Parathyroid adenoma (tissue), 2 donors: ENCODE measurements around the gene CCDC85C.

Source experiments
- H2AFZ ChIP-seq: fragments of 300-600 bp; sonication (generic); one replicate; pipeline ENCODE4 v1.7.0; 2017; ENCODE audit warnings: antibody characterized with exemption, mild to moderate bottlenecking
- H3K27ac ChIP-seq: fragments of 300-600 bp; sonication (generic); one replicate; pipeline ENCODE4 v1.7.0; 2017
- H3K27me3 ChIP-seq: fragments of 300-600 bp; sonication (generic); one replicate; pipeline ENCODE4 v1.7.0; 2017; ENCODE audit warnings: low read length; ENCODE audit not compliant: control insufficient read depth, insufficient read depth
- H3K36me3 ChIP-seq: fragments of 300-600 bp; sonication (generic); one replicate; pipeline ENCODE4 v1.7.0; 2017; ENCODE audit warnings: low read length; ENCODE audit not compliant: control insufficient read depth, insufficient read depth
- H3K4me1 ChIP-seq: fragments of 300-600 bp; sonication (generic); one replicate; pipeline ENCODE4 v1.7.0; 2017; ENCODE audit warnings: control low read depth
- H3K4me2 ChIP-seq: fragments of 300-600 bp; sonication (generic); one replicate; pipeline ENCODE4 v1.7.0; 2017; ENCODE audit warnings: low read length
- H3K4me3 ChIP-seq: fragments of 300-600 bp; sonication (generic); one replicate; pipeline ENCODE4 v1.7.0; 2017; ENCODE audit warnings: low read depth, low read length
- H3K79me2 ChIP-seq: fragments of 300-600 bp; sonication (generic); one replicate; pipeline ENCODE4 v1.7.0; 2017; ENCODE audit warnings: control low read depth
- H3K9ac ChIP-seq: fragments of 300-600 bp; sonication (generic); one replicate; pipeline ENCODE4 v1.7.0; 2017; ENCODE audit warnings: mild to moderate bottlenecking
- H3K9me3 ChIP-seq: fragments of 300-600 bp; sonication (generic); one replicate; pipeline ENCODE4 v1.7.0; 2017; ENCODE audit warnings: low read length; ENCODE audit not compliant: control insufficient read depth
- TF ChIP-seq, protein P1 (sequence below): fragments of 300-600 bp; sonication (generic); IDR thresholded peaks from one replicate; pipeline ENCODE4 v1.7.0; 2017; ENCODE audit warnings: antibody characterized with exemption, mild to moderate bottlenecking
- donor health status: primary hyperparathyroidism.

CCDC85C gene

DNA sequence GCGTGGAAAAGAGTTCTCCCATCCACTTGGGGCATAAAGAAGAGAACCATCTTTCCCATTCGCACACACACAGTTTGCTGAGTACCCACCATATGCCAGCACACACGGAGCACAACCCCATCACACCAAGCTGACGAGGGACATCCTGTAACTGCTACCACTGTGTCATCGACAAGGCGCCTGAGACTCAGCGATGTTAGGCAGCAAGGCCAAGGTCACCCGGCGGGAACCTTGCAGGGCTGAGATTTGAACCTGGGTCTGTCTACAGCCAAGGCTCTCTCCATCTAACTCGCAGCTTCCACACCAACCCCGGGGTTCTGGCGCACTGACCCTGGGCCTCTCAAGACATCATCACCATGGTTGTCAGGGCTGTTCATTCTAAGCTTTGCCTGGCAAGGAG, 60.0 kb downstream of the CCDC85C start:
- Histone ChIP-seq H3K9ac (no peak overlapping the region), H3K9me3 (no peaks in the 10 kb centered on the region), H3K27ac (no peak overlapping the region), H3K4me1 (peaks cover 6% of the 10 kb centered on the region), H3K79me2 (peaks cover 64% of the 10 kb centered on the region), H2AFZ (no peak overlapping the region), H3K4me3 (no peak overlapping the region), H3K4me2 (no peak overlapping the region), H3K27me3 (no peaks in the 10 kb centered on the region), H3K36me3 (no peaks in the 10 kb centered on the region)
- TF ChIP-seq, protein P1, sequence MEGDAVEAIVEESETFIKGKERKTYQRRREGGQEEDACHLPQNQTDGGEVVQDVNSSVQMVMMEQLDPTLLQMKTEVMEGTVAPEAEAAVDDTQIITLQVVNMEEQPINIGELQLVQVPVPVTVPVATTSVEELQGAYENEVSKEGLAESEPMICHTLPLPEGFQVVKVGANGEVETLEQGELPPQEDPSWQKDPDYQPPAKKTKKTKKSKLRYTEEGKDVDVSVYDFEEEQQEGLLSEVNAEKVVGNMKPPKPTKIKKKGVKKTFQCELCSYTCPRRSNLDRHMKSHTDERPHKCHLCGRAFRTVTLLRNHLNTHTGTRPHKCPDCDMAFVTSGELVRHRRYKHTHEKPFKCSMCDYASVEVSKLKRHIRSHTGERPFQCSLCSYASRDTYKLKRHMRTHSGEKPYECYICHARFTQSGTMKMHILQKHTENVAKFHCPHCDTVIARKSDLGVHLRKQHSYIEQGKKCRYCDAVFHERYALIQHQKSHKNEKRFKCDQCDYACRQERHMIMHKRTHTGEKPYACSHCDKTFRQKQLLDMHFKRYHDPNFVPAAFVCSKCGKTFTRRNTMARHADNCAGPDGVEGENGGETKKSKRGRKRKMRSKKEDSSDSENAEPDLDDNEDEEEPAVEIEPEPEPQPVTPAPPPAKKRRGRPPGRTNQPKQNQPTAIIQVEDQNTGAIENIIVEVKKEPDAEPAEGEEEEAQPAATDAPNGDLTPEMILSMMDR = no peak

DNA sequence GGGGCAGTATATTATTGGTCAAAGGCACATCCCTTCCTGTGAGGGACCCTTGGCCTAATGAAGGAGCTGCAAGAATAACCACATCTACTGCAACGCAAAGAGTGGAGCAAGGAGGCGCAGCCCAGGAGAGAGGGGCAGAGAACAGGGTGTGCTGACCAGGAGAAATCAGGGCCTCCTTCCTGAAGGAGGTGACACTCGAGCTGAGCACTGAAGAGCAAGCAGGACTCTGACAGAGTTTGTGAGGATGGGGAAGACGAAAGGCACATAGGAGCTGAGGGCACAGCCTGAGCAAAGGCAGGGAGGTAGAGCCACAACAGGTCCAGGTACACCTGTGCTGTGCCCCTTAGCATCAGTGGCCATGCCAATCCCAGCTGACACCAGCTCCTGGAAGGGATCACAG, 60.6 kb downstream of the CCDC85C start:
- H2AFZ ChIP-seq = no peak overlapping the region
- H3K27ac ChIP-seq = no peak overlapping the region
- TF ChIP-seq, protein P1 = no peak
- H3K4me2 ChIP-seq = no peak overlapping the region
- H3K4me1 ChIP-seq = peaks cover 6% of the 10 kb centered on the region
- no peaks in the 10 kb centered on the region for H3K36me3 ChIP-seq
- H3K4me3 ChIP-seq = no peak overlapping the region
- no peak overlapping the region for H3K9ac ChIP-seq
- H3K27me3 ChIP-seq = no peaks in the 10 kb centered on the region
- H3K79me2 ChIP-seq = peaks cover 63% of the 10 kb centered on the region
- H3K9me3 ChIP-seq = no peaks in the 10 kb centered on the region

DNA sequence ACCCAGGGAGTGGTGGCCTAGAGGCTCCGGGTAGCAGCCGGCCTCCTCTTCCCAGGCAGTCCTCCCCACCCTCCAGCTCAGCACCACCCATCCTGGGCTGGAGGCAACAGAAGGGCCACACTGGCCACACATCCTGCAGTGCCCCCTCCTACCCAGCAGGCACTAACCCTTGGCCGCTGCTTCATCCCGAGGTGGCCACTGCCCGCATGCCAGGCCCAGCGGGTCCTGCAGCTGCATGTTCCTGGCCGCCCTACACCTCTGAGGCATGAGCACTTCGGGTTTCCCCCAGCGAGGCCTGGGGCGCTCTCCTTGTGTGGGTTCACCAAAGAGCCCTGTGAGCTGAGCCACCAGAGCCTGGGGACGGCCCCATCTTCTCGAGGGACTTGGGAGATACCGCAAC, 61.4 kb downstream of the CCDC85C start:
- H3K4me2 ChIP-seq = no peak overlapping the region
- peaks cover 66% of the 10 kb centered on the region for H3K79me2 ChIP-seq
- no peaks in the 10 kb centered on the region for H3K27me3 ChIP-seq
- H3K9ac ChIP-seq = no peak overlapping the region
- TF ChIP-seq, protein P1 = no peak
- H3K4me3 ChIP-seq = no peak overlapping the region
- no peaks in the 10 kb centered on the region for H3K9me3 ChIP-seq
- H3K36me3 ChIP-seq = no peaks in the 10 kb centered on the region
- H3K4me1 ChIP-seq = peaks cover 6% of the 10 kb centered on the region
- H3K27ac ChIP-seq = no peak overlapping the region
- no peak overlapping the region for H2AFZ ChIP-seq

DNA sequence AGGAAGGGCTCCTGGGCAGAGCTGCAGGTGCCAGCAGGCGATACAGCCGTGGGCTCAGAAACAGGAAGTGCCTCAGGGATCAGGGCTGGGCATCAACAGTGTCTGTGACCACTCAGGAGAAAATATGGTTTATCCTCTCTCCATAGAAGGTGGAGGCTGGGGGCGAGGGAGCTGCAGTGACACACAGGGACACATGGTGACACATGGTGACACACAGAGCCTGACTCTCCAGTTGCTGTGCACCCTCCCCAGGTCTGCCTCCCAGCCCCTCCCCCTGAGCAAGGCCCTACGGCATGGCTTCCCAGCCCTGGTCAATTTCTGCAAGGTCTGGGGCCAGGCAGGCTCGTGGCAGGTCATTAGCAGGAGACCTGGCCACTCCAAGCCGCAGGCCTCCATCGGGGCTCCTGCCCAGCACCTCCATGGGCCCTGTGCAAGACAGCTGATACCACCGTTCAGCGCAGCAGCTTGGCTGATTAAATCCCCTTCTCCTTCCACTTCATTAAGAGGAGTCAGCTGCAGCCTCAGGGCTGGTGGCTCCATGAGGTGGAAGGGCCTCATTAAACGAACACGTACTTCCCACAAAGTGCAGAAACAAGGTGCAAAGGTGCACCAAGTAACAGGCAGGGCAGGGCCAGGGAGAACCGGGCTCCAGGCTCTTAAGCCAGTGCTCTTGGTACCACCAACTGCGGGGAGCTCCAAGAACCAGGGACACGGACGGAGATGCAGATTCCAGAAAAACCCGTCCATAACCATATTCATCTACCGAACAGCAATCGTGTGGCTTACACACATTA, 62.1 kb downstream of the CCDC85C start:
- no peaks in the 10 kb centered on the region for H3K27me3 ChIP-seq
- TF ChIP-seq, protein P1 = no peak
- H2AFZ ChIP-seq = no peak overlapping the region
- H3K36me3 ChIP-seq = no peaks in the 10 kb centered on the region
- no peak overlapping the region for H3K4me3 ChIP-seq
- no peaks in the 10 kb centered on the region for H3K9me3 ChIP-seq
- H3K27ac ChIP-seq = no peak overlapping the region
- H3K4me1 ChIP-seq = peaks cover 6% of the 10 kb centered on the region
- no peak overlapping the region for H3K4me2 ChIP-seq
- peaks cover 68% of the 10 kb centered on the region for H3K79me2 ChIP-seq
- no peak overlapping the region for H3K9ac ChIP-seq

DNA sequence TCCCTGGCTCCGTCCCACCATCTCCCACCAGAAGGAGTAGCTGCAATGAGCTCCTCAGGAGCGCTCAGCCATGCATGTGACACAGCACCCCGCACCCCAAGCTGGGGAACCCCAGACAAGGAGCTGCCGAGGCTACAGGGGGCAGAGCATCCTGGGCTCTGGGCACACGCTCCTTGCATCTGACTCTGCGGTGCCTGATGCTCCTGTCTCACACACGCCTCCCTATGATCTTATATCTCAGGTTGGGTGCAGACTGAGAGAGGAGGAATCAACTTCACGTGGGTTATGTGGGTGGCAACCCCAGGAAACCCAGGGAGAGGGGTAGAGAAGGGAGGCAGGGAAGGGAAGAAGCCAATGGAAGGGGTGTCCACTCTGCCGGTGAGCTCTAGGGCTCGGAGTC, 62.8 kb downstream of the CCDC85C start:
- Histone ChIP-seq H3K4me1 (peaks cover 6% of the 10 kb centered on the region), H3K36me3 (no peaks in the 10 kb centered on the region), H3K9ac (no peak overlapping the region), H2AFZ (no peak overlapping the region), H3K27ac (no peak overlapping the region), H3K27me3 (no peaks in the 10 kb centered on the region), H3K4me3 (no peak overlapping the region), H3K4me2 (no peak overlapping the region), H3K9me3 (no peaks in the 10 kb centered on the region), H3K79me2 (peaks cover 68% of the 10 kb centered on the region)
- TF ChIP-seq, protein P1 = no peak
